ENCODE results near the gene PDE6G.
A peak's percentile ranks its signal among the peaks of the same experiment; 100 is the strongest.
"Not testable (repeated sequence)": the region's sequence is repeated elsewhere in the genome, so short reads cannot be mapped to it uniquely, and the experiment has no call there.

PDE6G gene

DNA sequence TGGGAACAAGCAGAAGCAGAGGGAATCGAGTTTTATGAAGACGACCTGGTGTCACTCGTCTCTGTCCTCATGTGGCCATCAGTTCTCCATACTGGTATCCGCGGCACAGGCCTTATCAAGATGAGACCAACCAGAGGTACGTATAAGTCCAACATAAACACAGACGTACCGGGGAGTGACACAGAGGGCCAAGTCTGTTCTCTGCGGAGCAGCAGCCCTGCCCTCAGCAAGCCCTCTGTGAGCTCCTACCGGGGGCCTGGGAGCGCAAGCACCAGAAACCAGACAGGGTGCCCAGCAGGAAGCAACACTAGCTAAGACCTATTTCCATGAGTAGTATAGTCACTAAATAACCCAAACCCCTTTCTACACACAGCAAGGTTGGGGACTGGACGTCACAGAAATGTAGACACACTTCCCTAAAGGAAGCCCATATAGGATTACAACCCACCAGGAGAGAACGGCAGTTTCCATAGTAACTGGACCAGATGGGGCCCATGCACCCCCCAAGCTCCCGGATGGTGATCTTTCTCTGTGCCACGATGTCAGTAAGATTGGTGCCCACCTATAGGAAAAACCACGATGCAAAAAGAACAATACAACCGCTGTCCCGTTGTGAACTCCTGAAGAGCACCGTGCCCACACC lies 26.3 kb upstream of the PDE6G start:
- no peak for DNase-seq (ENCODE audit: low read depth)
- peak overlapping the region; percentile 77 for H3K4me3 ChIP-seq (ENCODE audit: low read length)
- TF ChIP-seq, protein P1, sequence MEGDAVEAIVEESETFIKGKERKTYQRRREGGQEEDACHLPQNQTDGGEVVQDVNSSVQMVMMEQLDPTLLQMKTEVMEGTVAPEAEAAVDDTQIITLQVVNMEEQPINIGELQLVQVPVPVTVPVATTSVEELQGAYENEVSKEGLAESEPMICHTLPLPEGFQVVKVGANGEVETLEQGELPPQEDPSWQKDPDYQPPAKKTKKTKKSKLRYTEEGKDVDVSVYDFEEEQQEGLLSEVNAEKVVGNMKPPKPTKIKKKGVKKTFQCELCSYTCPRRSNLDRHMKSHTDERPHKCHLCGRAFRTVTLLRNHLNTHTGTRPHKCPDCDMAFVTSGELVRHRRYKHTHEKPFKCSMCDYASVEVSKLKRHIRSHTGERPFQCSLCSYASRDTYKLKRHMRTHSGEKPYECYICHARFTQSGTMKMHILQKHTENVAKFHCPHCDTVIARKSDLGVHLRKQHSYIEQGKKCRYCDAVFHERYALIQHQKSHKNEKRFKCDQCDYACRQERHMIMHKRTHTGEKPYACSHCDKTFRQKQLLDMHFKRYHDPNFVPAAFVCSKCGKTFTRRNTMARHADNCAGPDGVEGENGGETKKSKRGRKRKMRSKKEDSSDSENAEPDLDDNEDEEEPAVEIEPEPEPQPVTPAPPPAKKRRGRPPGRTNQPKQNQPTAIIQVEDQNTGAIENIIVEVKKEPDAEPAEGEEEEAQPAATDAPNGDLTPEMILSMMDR (IDR thresholded peaks at IDR 0.05; ENCODE audit: insufficient read depth, low read depth, low read length, missing control alignments), result no peak

DNA sequence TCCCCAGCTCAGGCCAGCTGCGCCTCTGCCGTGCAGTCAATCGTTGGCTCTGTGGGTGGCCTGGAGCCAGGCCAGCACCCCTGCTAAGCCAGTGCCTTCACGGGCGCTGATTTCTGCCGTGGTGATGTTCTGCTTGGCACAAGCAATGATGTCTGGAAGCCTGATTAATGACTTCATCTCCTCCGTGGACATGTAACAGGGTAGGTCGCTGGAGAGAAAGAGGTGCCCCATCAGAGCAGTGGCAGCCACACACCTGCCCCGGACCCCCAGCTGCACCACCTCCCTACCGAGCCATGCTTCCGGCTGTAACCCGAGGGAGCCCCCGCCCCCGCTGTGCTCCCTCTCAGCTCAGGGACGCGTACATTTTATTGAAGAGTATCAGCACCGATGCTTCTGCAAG lies 25.3 kb upstream of the PDE6G start:
- DNase-seq (ENCODE audit: low read depth), result no peak
- TF ChIP-seq, protein P1 (IDR thresholded peaks at IDR 0.05; ENCODE audit: insufficient read depth, low read depth, low read length, missing control alignments), result no peak

DNA sequence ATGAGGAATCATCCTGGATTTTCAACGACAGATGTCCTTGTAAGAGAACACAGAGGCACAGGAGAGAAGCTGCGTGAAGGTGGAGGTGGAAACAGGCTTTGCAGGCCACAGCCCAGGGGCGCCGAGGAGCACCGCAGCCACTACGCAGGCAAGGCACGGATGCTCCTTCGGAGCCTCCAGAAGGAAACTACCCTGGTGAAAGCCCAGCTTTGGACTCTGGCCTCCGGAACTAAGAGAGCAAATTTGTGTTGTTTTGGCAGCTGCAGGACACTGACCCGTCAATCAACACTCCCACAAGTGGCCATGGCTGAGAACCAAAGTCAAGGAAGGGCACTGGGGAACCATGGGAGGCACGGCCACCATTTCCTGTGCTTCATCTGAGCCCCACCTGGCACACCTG lies 23.8 kb upstream of the PDE6G start:
- H3K4me3 ChIP-seq (ENCODE audit: low read length), result no peak overlapping the region
- TF ChIP-seq, protein P1 (IDR thresholded peaks at IDR 0.05; ENCODE audit: insufficient read depth, low read depth, low read length, missing control alignments), result no peak
- no peak for DNase-seq (ENCODE audit: low read depth)

More for the DNA sequence above, 25.3 kb upstream of the PDE6G start:
- H3K4me3 ChIP-seq (ENCODE audit: low read length), result no peak overlapping the region

DNA sequence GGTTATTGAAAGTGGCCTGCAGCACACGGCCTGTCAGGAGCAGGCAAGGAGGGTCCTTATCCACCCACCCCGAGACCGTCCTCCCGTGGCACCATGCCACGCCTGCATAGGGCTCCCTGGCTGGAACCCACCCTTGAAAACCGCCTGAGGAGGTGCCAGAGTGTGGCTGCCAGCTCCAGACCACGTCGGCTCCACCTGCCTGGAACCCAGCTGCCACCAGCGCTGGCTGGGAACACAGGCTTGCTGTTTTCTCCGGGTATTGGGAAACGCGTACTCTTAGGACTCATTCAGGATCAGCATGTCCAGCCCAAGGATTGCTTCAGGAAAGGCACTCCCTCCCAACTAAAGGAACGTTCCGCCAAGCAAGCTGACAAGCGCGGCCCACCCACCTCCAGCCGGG lies 20.6 kb upstream of the PDE6G start:
- DNase-seq (ENCODE audit: low read depth), result peak; percentile 27
- TF ChIP-seq, protein P1 (IDR thresholded peaks at IDR 0.05; ENCODE audit: insufficient read depth, low read depth, low read length, missing control alignments), result no peak
- no peak overlapping the region for H3K4me3 ChIP-seq (ENCODE audit: low read length)

DNA sequence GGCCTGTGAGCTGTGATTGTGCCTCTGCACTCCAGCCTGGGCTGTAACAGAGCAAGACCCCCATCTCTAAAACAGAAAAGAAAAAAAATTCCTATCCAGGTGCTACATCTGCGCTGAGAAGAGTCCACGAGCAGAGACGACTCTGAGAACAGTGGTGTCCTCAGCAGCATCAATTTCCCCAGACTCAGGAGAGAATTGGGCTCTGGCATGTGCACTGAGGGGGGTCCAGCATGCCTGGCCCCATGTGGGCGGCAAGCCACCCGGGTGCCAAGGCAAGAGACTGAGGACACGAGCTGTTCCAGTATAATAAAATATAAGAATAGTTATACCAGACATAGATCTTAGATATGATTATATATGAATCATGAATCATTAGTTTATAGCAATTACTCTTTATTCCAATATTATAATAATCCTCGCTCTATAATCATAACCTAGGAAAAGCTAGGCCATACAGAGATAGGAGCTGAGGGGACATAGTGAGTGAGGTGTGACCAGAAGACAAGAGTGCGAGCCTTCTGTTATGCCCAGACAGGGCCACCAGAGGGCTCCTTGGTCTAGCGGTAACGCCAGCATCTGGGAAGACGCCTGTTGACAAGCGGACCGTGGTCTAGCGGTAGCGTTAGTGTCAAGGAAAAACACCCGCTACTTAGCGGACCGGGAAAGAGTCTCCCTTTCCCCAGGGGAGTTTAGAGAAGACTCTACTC lies 19.3 kb upstream of the PDE6G start:
- DNase-seq (ENCODE audit: low read depth), result peak; percentile 35
- TF ChIP-seq, protein P1 (IDR thresholded peaks at IDR 0.05; ENCODE audit: insufficient read depth, low read depth, low read length, missing control alignments), result peak; percentile 56
- not testable (repeated sequence) for H3K4me3 ChIP-seq (ENCODE audit: low read length)

DNA sequence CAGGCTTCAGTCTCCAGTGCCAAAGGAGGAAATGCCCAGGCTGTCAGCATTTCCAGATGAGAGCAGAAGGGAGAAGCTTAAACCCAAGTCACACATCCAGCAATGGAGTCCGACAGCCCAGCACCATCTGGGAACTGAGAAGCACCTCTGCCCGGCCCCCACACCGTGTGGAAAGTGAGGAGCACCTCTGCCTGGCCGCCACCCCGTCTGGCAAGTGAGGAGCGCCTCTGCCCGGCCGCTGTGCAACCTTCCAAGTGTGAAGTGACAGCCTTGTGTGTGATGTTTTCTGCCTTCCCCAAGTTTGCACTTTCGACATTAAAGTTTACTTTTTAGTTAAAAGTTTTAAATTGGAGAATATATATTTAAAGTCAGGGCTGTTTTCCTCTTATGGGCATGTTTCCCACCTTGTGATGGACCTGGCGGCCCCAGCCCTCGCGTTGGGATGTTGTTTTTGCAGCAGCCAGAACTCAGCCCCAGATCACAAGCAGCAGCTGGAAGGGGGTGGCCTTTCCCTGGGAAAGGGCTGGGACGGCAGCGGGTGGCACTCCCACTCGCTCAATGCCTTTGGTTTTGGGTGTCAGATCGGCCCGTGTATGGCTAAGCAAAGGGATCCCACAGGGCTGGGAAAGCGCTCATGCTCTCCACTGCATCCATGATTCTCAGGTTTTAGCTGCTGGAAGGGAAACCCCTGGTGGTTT lies 17.4 kb upstream of the PDE6G start:
- TF ChIP-seq, protein P1 (IDR thresholded peaks at IDR 0.05; ENCODE audit: insufficient read depth, low read depth, low read length, missing control alignments), result no peak
- DNase-seq (ENCODE audit: low read depth), result no peak
- no peak overlapping the region for H3K4me3 ChIP-seq (ENCODE audit: low read length)

Data from epithelial cell of esophagus (primary cell).